Activated CD4-positive, alpha-beta T cell treated with anti-CD3 and anti-CD28 coated beads, Interleukin-2, Interleukin-4, amounts not matched to agents 100 ng/mL and 50 ng/mL, durations not matched to agents 16 hours and 8 hours (primary cell): ENCODE measurements around the gene CDCA3.
"Not testable (repeated sequence)": the region's sequence is repeated elsewhere in the genome, so short reads cannot be mapped to it uniquely, and the experiment has no call there.

Experiments
- DNase-seq: peaks from one replicate; pipeline ENCODE4 v3.0.0-alpha.2; 2020; ENCODE audit warnings: low spot score

CDCA3 gene

GRCh38 chr12:6872073-6873048 is 21.3 kb upstream of the CDCA3 start:
- DNase-seq: peak; percentile 86

DNA sequence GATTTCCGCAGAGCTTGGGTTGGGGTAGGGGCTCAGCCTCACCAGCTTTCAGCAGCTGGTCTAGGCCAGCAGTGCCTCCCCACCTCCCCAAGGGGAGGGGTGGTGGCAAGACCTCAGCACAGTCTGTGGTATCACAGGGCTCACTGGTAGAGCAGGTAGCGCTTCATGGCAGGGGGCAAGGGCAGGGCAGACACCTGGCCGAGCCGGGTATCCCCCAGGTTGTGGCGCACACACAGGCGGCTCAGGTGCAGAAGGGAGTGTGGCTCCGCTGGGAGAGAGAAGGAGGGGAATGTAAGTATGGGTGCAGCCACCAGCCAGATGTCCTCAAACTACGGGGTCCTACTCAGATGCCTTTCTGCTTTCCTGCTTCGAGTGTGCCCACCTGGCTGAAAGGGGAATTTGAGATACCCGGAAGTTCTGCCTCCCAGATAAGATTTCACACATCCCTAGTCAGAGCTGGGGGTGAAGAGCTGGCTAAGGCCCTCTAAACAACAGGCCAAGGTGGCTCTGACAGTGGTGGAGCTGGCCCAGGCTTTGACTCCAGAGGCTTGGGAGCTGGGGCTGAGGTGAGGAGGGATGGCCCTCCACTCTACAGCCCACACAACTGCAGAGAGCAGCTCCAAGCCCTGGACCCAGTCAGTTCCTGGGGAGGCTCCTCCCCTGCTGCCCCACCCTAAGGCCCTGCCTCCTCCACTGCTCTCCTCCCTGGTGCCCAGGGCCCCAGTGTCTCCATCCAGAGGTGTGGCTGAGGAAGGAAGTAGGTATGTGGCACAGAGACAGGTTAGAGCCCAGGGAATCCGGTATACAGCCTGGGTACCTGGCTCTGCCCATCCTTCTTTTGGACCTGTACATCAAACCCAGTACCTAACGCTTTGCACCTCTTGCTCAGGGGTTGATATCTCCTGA is 20.2 kb upstream of the CDCA3 start:
- DNase-seq: peak; percentile 58

DNA sequence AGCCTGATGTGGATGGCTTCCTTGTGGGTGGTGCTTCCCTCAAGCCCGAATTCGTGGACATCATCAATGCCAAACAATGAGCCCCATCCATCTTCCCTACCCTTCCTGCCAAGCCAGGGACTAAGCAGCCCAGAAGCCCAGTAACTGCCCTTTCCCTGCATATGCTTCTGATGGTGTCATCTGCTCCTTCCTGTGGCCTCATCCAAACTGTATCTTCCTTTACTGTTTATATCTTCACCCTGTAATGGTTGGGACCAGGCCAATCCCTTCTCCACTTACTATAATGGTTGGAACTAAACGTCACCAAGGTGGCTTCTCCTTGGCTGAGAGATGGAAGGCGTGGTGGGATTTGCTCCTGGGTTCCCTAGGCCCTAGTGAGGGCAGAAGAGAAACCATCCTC is 19.2 kb upstream of the CDCA3 start:
- DNase-seq: not testable (repeated sequence)

DNA sequence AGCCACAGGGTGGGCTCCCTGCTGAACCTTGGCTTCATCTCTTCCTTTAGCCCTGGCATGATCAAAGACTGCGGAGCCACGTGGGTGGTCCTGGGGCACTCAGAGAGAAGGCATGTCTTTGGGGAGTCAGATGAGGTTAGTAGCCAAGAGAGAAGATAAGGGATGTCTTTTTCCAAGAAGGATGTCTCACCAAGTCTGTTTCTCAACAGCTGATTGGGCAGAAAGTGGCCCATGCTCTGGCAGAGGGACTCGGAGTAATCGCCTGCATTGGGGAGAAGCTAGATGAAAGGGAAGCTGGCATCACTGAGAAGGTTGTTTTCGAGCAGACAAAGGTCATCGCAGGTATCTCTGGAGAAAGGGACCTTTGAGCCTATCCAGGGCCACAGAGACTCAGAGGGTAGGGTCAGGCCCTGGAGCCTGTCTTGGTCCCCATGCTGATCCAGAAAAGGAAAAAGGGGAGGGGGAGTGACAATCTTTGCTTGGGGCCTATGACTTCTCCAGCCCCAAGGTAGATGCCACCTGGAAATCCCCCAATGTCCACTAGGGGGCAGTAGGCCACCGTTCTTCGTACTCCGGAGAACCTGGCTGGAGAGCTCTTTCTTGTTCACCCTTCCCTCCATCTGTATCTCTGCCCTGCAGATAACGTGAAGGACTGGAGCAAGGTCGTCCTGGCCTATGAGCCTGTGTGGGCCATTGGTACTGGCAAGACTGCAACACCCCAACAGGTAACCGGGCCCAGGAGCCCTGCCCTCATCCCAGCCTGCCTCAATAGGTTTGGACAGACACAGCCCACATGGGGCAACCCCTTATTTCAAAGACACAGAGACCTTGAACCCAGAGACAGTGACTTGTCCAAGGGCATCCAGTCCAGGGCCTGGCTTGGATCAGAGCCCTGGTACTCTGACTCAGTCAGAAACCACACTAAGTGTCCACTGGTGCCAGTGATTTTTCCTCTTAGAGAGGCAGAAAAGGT is 18.2 kb upstream of the CDCA3 start:
- DNase-seq: peak; percentile 88

- DNase-seq: peak; percentile 27
Observed at GRCh38 chr12:6868211-6869048, 17.3 kb upstream of the CDCA3 start.

GRCh38 chr12:6867413-6868210 is 16.5 kb upstream of the CDCA3 start, which contains the start of gene TPI1:
Gene TPI1 (plus strand): TSS chr12:6867531. CDS start chr12:6867567, 36 bp downstream.
- peak; percentile 88 for DNase-seq

- no peak for DNase-seq
Observed at GRCh38 chr12:6866920-6867412, 15.9 kb upstream of the CDCA3 start.

DNA sequence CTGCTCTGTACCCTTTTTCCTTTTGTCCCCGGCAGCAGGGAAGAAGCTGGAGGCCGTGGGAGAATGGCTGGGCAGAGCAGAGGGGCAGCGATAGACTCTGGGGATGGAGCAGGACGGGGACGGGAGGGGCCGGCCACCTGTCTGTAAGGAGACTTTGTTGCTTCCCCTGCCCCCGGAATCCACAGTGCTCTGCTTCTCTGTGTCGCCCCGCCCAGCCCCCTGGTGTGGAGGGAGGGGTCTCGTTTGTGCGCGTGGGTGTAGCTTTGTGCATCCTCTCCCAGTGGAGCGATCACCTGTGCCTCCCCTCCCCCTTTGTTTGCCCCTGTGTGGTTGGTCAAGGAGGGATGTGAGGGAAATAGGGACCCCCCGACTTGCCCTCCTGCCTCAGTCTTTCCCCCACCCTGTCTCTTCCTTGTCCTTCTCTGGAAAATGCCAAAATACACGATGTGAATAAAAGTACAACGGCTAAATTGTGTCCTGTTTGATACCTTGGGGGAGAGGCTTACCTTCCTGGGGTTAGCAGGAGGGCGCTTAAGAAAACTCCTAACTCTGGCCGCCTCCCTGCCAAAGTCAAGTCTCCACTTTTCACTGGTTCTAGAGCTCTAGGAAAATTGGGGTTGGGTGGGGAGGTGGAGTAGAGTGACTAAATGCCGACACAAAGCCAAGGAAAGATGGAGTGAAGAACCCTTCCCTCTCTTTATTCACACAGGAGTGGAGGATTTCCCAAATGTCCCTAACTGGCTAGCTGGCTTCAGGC is 15.3 kb upstream of the CDCA3 start:
- no peak for DNase-seq

- not testable (repeated sequence) for DNase-seq
Observed at GRCh38 chr12:6865307-6865706, 14.2 kb upstream of the CDCA3 start.

DNA sequence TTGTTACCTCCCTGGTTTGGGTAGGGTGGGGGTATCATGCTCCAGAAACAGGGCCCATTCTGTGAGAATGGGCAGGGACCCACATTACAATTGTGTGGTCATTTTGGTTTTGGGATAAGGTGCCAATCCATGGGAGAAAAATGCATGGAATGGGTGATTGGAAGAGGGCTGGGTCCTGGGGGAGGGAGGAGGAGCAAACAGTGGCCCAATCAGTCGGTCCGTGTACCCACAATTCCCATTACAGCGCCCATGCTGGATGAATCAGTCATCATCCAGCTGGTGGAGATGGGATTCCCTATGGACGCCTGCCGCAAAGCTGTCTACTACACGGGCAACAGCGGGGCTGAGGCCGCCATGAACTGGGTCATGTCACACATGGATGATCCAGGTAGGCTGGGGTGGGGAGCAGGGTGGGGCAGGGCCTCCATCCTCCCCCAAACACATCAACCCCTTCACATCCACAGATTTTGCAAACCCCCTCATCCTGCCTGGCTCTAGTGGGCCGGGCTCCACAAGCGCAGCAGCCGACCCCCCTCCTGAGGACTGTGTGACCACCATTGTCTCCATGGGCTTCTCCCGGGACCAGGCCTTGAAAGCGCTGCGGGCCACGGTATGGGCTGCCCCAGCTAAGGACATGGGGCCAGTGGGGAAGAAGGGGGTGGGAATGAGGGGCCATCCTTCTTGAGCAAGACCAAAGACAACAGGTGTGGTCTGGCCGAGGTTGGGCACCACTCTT is 12.7 kb upstream of the CDCA3 start:
- no peak for DNase-seq

DNA sequence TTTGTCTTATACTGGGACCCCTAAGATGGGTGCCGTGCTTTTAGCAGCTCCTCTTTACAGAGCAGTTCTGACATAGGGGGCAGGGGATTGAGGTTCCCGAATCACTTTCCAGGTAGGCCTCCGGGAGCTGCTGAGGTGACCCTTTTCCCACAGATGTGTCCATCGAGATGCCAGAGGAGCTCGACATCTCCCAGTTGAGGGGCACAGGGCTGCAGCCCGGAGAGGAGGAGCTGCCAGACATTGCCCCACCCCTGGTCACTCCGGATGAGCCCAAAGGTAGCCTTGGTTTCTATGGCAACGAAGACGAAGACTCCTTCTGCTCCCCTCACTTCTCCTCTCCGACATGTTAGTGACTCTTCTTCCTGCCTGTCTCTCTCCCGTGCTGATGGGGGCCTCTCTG is 11.9 kb upstream of the CDCA3 start:
- DNase-seq: no peak

DNA sequence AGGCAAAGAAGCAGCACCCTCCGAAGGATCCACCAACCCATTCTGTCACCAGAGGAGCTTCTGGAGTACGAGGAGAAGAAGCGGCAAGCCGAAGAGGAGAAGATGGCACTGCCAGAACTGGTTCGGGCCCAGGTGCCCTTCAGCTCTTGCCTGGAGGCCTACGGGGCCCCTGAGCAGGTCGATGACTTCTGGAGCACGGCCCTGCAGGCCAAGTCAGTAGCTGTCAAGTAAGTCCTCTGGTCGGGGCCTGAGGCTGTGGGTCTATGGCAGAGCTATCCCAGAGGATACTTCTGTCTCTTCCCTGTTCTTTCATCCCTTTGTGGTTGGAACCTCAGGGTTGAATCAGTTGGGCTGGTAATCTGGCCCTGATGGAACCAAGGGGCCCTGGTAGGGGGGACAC is 10.3 kb upstream of the CDCA3 start:
- DNase-seq: no peak

DNA sequence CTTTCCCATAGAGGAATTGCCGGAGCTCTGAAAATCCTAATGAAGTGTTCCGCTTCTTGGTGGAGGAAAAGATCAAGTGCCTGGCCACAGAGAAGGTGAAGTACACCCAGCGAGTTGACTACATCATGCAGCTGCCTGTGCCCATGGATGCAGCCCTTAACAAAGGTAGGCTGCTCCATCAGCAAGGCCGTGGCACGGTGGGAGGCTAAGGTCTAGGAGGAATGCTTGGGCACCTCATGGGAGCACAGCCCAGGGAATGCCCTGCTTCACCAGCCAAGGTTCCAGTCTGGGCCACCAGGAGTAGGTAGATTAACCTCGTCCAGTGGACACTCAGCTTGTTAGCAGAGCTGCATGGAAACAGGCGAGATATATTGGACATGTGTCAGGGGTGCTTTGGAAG is 9.9 kb upstream of the CDCA3 start:
- no peak for DNase-seq

- DNase-seq: no peak
Observed at GRCh38 chr12:6860116-6860515, 9.0 kb upstream of the CDCA3 start.

- no peak for DNase-seq
Observed at GRCh38 chr12:6858799-6859198, 7.7 kb upstream of the CDCA3 start.

DNA sequence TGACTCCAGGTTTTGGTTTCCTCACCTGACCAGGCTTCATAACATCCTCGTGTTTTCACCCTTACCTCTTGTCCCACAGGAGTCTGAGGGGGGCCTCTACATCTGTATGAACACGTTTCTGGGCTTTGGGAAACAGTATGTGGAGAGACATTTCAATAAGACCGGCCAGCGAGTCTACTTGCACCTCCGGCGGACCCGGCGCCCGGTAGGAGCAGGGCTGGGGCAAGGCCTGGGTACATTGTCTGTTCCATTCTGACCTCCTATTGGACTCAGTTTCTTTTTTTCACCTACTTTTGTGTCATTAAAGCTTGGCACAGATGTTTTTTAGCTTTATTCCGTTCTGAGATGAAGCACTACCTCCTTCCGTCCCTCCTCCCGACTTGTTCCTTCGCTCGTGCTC is 4.2 kb upstream of the CDCA3 start:
- DNase-seq: no peak

DNA sequence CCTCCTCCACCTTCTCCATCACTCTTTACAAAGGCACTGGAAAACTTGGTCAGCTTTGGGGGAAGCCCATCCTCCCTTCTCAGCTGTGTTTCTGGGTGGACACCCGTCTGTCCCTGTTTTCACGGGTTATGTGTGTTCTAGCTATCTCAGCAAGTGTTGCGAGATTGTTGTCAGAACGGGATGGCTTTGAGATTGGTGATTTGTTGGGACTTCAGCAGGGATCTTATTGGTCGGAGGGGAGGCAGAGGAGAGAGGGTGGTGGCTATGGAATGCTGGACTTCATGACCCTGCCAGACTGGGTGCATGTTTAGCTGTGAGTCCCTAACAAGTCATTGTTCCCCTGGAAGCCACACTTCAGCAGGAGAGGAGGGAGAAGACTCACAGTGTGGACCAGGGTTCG is 3.0 kb upstream of the CDCA3 start:
- DNase-seq: no peak

- no peak for DNase-seq
Observed at GRCh38 chr12:6853626-6854025, 2.5 kb upstream of the CDCA3 start.
